Calu3 (cell line): ENCODE data around the gene RNASE1. TPM values are rescaled to one million over a fixed set of nuclear protein-coding genes. Genes with fewer than 3 reads are reported as not detected.
A peak's percentile ranks its signal among the peaks of the same experiment; 100 is the strongest.
"Not testable (repeated sequence)": the region's sequence is repeated elsewhere in the genome, so short reads cannot be mapped to it uniquely, and the experiment has no call there.

Experiments
- BruUV-seq: library from RNA; stranded (reverse); fragments of 400-500 nt; replicated peaks from 2 replicates; lab custom pipeline; 2021; lab: Mats Ljungman, UMichigan
- CTCF ChIA-PET: fragments of 300-600 bp; sonication (Branson Sonifier 250); formaldehyde crosslinking; loops from one replicate; lab custom pipeline; 2022; ENCODE audit warnings: antibody characterized with exemption; lab: Charles Lee
- DNase-seq: peaks from one replicate; pipeline ENCODE4 v3.0.0; 2022
- H3K27ac Mint-ChIP-seq: one replicate; pipeline ENCODE4 v1.8.0; 2022; ENCODE audit warnings: mixed read lengths; ENCODE audit not compliant: unreplicated experiment
- H3K27me3 Mint-ChIP-seq: one replicate; pipeline ENCODE4 v1.8.0; 2022; ENCODE audit warnings: mixed read lengths; ENCODE audit not compliant: unreplicated experiment
- H3K36me3 Mint-ChIP-seq: one replicate; pipeline ENCODE4 v1.8.0; 2022; ENCODE audit warnings: mild to moderate bottlenecking, moderate library complexity, mixed read lengths; ENCODE audit not compliant: insufficient read depth, unreplicated experiment
- H3K4me1 Mint-ChIP-seq: one replicate; pipeline ENCODE4 v1.8.0; 2022; ENCODE audit warnings: mild to moderate bottlenecking, low read depth, mixed read lengths; ENCODE audit not compliant: unreplicated experiment
- H3K4me3 Mint-ChIP-seq: one replicate; pipeline ENCODE4 v1.8.0; 2022; ENCODE audit warnings: mild to moderate bottlenecking, low read depth, moderate library complexity, mixed read lengths; ENCODE audit not compliant: unreplicated experiment
- H3K9me3 Mint-ChIP-seq: one replicate; pipeline ENCODE4 v1.8.0; 2022; ENCODE audit warnings: low read depth, mixed read lengths; ENCODE audit not compliant: unreplicated experiment
- CTCF ChIP-seq: fragments of 200-600 bp; IDR thresholded peaks from one replicate; pipeline ENCODE4 v1.8.0; 2022; ENCODE audit warnings: antibody characterized with exemption; ENCODE audit not compliant: unreplicated experiment
- intact Hi-C: fragments of 100-400 bp; cut with micrococcal nuclease; formaldehyde crosslinking; loops from one replicate; pipeline ENCODE4 v1.10.0; 2022; ENCODE audit not compliant: unreplicated experiment
- total RNA-seq: library from RNA; stranded (reverse); gene quantifications from 2 replicates; pipeline ENCODE4 v1.2.3, GENCODE V29; 2022

The RNASE1 gene
- total RNA-seq, 1 experiment from 2014 or later, result 45.8 TPM

GRCh38 chr14:20769421-20769820, 33.2 kb downstream of the RNASE1 start:
- intact Hi-C loops, result no loop called here
- Mint-ChIP-seq H3K9me3 (no peaks in the 10 kb centered on the region), H3K4me1 (no peaks in the 10 kb centered on the region), H3K27ac (no peak overlapping the region), H3K27me3 (no peaks in the 10 kb centered on the region), H3K4me3 (no peak overlapping the region), H3K36me3 (no peaks in the 10 kb centered on the region)
- no peak for DNase-seq
- TF ChIP-seq CTCF, result no peak
- CTCF ChIA-PET, result no interaction called here
- BruUV-seq, result no TSS peak

GRCh38 chr14:20768593-20768892, 34.1 kb downstream of the RNASE1 start:
- no peaks in the 10 kb centered on the region for H3K36me3 Mint-ChIP-seq
- H3K27me3 Mint-ChIP-seq, result no peaks in the 10 kb centered on the region
- no peak overlapping the region for H3K27ac Mint-ChIP-seq
- no peak for TF ChIP-seq CTCF
- intact Hi-C loops, result no loop called here
- no peak for DNase-seq
- CTCF ChIA-PET, result no interaction called here
- BruUV-seq, result no TSS peak
- H3K9me3 Mint-ChIP-seq, result no peaks in the 10 kb centered on the region
- no peak overlapping the region for H3K4me3 Mint-ChIP-seq
- H3K4me1 Mint-ChIP-seq, result no peaks in the 10 kb centered on the region

GRCh38 chr14:20760950-20761349, 41.7 kb downstream of the RNASE1 start:
- TF ChIP-seq CTCF, result no peak
- Mint-ChIP-seq H3K4me3 (no peak overlapping the region), H3K4me1 (peaks cover 21% of the 10 kb centered on the region), H3K27ac (no peak overlapping the region), H3K27me3 (no peaks in the 10 kb centered on the region), H3K9me3 (no peaks in the 10 kb centered on the region), H3K36me3 (no peaks in the 10 kb centered on the region)
- no TSS peak for BruUV-seq
- intact Hi-C loops, result loop anchor here (2.0 to 5.0 kb wide), 4 partner anchors 18 to 64 kb away; no protein-coding TSS in a partner anchor
- CTCF ChIA-PET, result interaction anchor here (0.7 to 1.6 kb wide), 2 partner anchors 41 to 97 kb away, joined by 3 to 6 read pairs; no protein-coding TSS in a partner anchor
- DNase-seq, result peak; percentile 40

GRCh38 chr14:20759465-20759864, 43.2 kb downstream of the RNASE1 start:
- H3K9me3 Mint-ChIP-seq, CTCF ChIA-PET, BruUV-seq, intact Hi-C loops, DNase-seq, H3K36me3 Mint-ChIP-seq, H3K27ac Mint-ChIP-seq, H3K27me3 Mint-ChIP-seq, H3K4me3 Mint-ChIP-seq: not testable (repeated sequence)
- peaks cover 21% of the 10 kb centered on the region for H3K4me1 Mint-ChIP-seq

- Mint-ChIP-seq H3K4me3 (no peak overlapping the region), H3K4me1 (peaks cover 21% of the 10 kb centered on the region), H3K27ac (no peak overlapping the region), H3K36me3 (no peaks in the 10 kb centered on the region), H3K27me3 (no peaks in the 10 kb centered on the region), H3K9me3 (no peaks in the 10 kb centered on the region)
- TF ChIP-seq CTCF, result no peak
- BruUV-seq, result no TSS peak
- intact Hi-C loops, result no loop called here
- CTCF ChIA-PET, result interaction anchor here (1.0 kb wide), 1 partner anchor 97 kb away, joined by 3 read pairs; no protein-coding TSS in a partner anchor
- DNase-seq, result no peak
These were observed 44.7 kb downstream of the RNASE1 start for GRCh38 chr14:20757965-20758364.
